ENCODE data around the gene PLEKHA5. TPM values are rescaled to one million over a fixed set of nuclear protein-coding genes. Genes with fewer than 3 reads are reported as not detected.

The PLEKHA5 gene
- total RNA-seq, 2 donors from 2014 or later, result 10.2 to 29.8 TPM

GRCh38 chr12:19243551-19243950, 114.0 kb downstream of the PLEKHA5 start:
- no peak overlapping the region for H3K4me3 ChIP-seq
- no peaks in the 10 kb centered on the region for H3K27me3 ChIP-seq
- no peaks in the 10 kb centered on the region for H3K4me1 ChIP-seq
- no peak overlapping the region for H3K27ac ChIP-seq
- WGBS, 2 donors, result 83 to 90% methylated on average over 2 of the region's 2 CpGs
- H3K36me3 ChIP-seq (replicated peaks in 1 of 2; ENCODE audit: insufficient read depth in 1 of 2, low read depth in 2 of 2), result no peaks in the 10 kb centered on the region
- H3K9me3 ChIP-seq, result no peaks in the 10 kb centered on the region
- DNase-seq (no peak), ATAC-seq (no peak)
- intact Hi-C loops (cut with DNase I), result no loop called here
- TF ChIP-seq, protein P1, sequence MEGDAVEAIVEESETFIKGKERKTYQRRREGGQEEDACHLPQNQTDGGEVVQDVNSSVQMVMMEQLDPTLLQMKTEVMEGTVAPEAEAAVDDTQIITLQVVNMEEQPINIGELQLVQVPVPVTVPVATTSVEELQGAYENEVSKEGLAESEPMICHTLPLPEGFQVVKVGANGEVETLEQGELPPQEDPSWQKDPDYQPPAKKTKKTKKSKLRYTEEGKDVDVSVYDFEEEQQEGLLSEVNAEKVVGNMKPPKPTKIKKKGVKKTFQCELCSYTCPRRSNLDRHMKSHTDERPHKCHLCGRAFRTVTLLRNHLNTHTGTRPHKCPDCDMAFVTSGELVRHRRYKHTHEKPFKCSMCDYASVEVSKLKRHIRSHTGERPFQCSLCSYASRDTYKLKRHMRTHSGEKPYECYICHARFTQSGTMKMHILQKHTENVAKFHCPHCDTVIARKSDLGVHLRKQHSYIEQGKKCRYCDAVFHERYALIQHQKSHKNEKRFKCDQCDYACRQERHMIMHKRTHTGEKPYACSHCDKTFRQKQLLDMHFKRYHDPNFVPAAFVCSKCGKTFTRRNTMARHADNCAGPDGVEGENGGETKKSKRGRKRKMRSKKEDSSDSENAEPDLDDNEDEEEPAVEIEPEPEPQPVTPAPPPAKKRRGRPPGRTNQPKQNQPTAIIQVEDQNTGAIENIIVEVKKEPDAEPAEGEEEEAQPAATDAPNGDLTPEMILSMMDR (IDR thresholded peaks at IDR 0.05), result no peak
- TF ChIP-seq POLR2A (IDR thresholded peaks at IDR 0.05), result no peak

GRCh38 chr12:19244312-19244711, 114.8 kb downstream of the PLEKHA5 start:
- no peaks in the 10 kb centered on the region for H3K36me3 ChIP-seq (replicated peaks in 1 of 2; ENCODE audit: insufficient read depth in 1 of 2, low read depth in 2 of 2)
- intact Hi-C loops (cut with DNase I), result no loop called here
- no peak overlapping the region for H3K4me3 ChIP-seq
- H3K4me1 ChIP-seq, result no peaks in the 10 kb centered on the region
- H3K9me3 ChIP-seq, result no peaks in the 10 kb centered on the region
- H3K27me3 ChIP-seq, result no peaks in the 10 kb centered on the region
- DNase-seq, result no peak
- ATAC-seq, result no peak
- no peak overlapping the region for H3K27ac ChIP-seq
- TF ChIP-seq, protein P1 (IDR thresholded peaks at IDR 0.05), result no peak
- TF ChIP-seq POLR2A (IDR thresholded peaks at IDR 0.05), result no peak

DNA sequence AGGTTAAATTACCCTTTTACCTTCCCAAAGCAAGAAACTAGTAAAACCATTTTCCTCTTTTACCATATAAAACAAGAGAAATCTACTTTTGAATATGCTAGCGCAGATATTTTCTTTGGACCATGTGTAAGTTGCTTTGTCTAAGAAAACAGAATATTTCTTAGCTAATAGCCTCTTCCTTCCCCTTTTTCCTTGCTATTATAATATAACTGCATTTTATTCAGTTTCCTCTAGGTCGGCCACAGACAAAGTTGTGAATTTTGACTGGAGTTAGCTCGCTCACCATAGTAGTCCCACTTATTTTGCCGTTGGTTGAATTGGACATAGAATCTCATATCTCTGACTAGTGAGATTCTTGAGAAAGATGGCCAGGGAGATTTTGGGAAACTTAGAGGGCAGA, 115.6 kb downstream of the PLEKHA5 start:
- H3K36me3 ChIP-seq (replicated peaks in 1 of 2; ENCODE audit: insufficient read depth in 1 of 2, low read depth in 2 of 2), result no peaks in the 10 kb centered on the region
- intact Hi-C loops (cut with DNase I), result no loop called here
- no peak for TF ChIP-seq POLR2A (IDR thresholded peaks at IDR 0.05)
- TF ChIP-seq, protein P1 (IDR thresholded peaks at IDR 0.05), result no peak
- H3K9me3 ChIP-seq, result no peaks in the 10 kb centered on the region
- 77 to 95% methylated on average over 4 of the region's 4 CpGs for WGBS, 2 donors
- H3K27me3 ChIP-seq, result no peaks in the 10 kb centered on the region
- no peak for ATAC-seq
- no peak for DNase-seq
- no peak overlapping the region for H3K27ac ChIP-seq
- no peaks in the 10 kb centered on the region for H3K4me1 ChIP-seq
- no peak overlapping the region for H3K4me3 ChIP-seq

DNA sequence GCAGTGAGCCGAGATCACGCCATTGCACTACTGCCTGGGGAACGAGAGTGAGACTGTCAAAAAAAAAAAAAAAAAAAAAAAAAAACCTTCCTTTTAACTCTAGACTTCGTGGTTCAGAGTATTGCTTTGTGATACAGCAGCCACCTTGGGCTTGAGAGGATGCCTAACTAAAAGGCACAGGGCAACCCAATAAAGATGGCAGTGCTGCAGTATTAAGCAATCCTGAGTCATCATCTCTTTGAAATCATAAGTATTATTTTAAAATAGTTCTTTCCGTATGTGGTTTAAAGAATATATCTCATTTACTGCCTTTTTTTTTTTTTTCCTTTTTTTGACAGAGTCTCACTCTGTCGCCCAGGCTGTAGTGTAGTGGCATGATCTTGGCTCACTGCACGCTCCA, 116.1 kb downstream of the PLEKHA5 start:
- DNase-seq, result no peak
- 81 to 94% methylated on average over 7 of the region's 7 CpGs for WGBS, 2 donors
- no peak overlapping the region for H3K4me3 ChIP-seq
- no peaks in the 10 kb centered on the region for H3K4me1 ChIP-seq
- no peaks in the 10 kb centered on the region for H3K36me3 ChIP-seq (replicated peaks in 1 of 2; ENCODE audit: insufficient read depth in 1 of 2, low read depth in 2 of 2)
- no peak overlapping the region for H3K27ac ChIP-seq
- H3K27me3 ChIP-seq, result no peaks in the 10 kb centered on the region
- no peaks in the 10 kb centered on the region for H3K9me3 ChIP-seq
- intact Hi-C loops (cut with DNase I), result no loop called here
- no peak for ATAC-seq
- TF ChIP-seq POLR2A (IDR thresholded peaks at IDR 0.05), result no peak
- TF ChIP-seq, protein P1 (IDR thresholded peaks at IDR 0.05), result no peak

GRCh38 chr12:19246933-19247332, 117.4 kb downstream of the PLEKHA5 start:
- Histone ChIP-seq H3K4me1 (no peaks in the 10 kb centered on the region), H3K4me3 (no peak overlapping the region), H3K27ac (no peak overlapping the region), H3K9me3 (no peaks in the 10 kb centered on the region), H3K27me3 (no peaks in the 10 kb centered on the region), H3K36me3 (replicated peaks in 1 of 2; ENCODE audit: insufficient read depth in 1 of 2, low read depth in 2 of 2) (no peaks in the 10 kb centered on the region)
- TF ChIP-seq, protein P1 (IDR thresholded peaks at IDR 0.05), result no peak
- no peak for TF ChIP-seq POLR2A (IDR thresholded peaks at IDR 0.05)
- ATAC-seq (no peak), DNase-seq (no peak)
- 84 to 85% methylated on average over 4 of the region's 4 CpGs for WGBS, 2 donors
- intact Hi-C loops (cut with DNase I), result no loop called here

Data from body of pancreas (tissue), 4 donors.